ENCODE data around the gene PIK3CD. TPM values are rescaled to one million over a fixed set of nuclear protein-coding genes. Genes with fewer than 3 reads are reported as not detected.

The PIK3CD gene
- total RNA-seq, 4 donors from 2014 or later = 4.1 to 11.8 (median 7.7) TPM

- no peaks in the 10 kb centered on the region for H3K36me3 ChIP-seq
- no peaks in the 10 kb centered on the region for H3K9me3 ChIP-seq
- no peak overlapping the region for H3K4me3 ChIP-seq
- peaks cover 0 to 2% (median 2%) of the 10 kb centered on the region in 3 donors for H3K4me1 ChIP-seq
- no peak for TF ChIP-seq CTCF (IDR thresholded peaks at IDR 0.05)
- no peak for TF ChIP-seq POLR2A (IDR thresholded peaks at IDR 0.05)
- intact Hi-C loops (cut with DNase I) = no loop called here
- no peak for DNase-seq
- no peak overlapping the region for H3K27ac ChIP-seq
- WGBS, 2 donors = 74 to 88% methylated on average over 4 of the region's 4 CpGs
- H3K27me3 ChIP-seq = peaks cover 0 to 11% (median 0%) of the 10 kb centered on the region in 4 donors
Observed at GRCh38 chr1:9658199-9658598, 6.7 kb downstream of the PIK3CD start.

- no peak overlapping the region for H3K4me3 ChIP-seq
- peaks cover 0 to 2% (median 0%) of the 10 kb centered on the region in 3 donors for H3K4me1 ChIP-seq
- 36 to 51% methylated on average over 5 of the region's 5 CpGs for WGBS, 2 donors
- intact Hi-C loops (cut with DNase I) = no loop called here
- no peaks in the 10 kb centered on the region for H3K27me3 ChIP-seq
- no peak for DNase-seq
- H3K9me3 ChIP-seq = no peaks in the 10 kb centered on the region
- H3K36me3 ChIP-seq = no peaks in the 10 kb centered on the region
- H3K27ac ChIP-seq = no peak overlapping the region
- TF ChIP-seq CTCF (IDR thresholded peaks at IDR 0.05) (no peak), POLR2A (IDR thresholded peaks at IDR 0.05) (no peak)
Observed at GRCh38 chr1:9659328-9659727, 7.8 kb downstream of the PIK3CD start.

- TF ChIP-seq POLR2A (IDR thresholded peaks at IDR 0.05) (no peak), CTCF (IDR thresholded peaks at IDR 0.05) (no peak)
- H3K4me3 ChIP-seq = no peak overlapping the region
- DNase-seq = no peak
- no peaks in the 10 kb centered on the region for H3K27me3 ChIP-seq
- no peaks in the 10 kb centered on the region for H3K36me3 ChIP-seq
- H3K27ac ChIP-seq = no peak overlapping the region
- peaks cover 0 to 10% (median 2%) of the 10 kb centered on the region in 3 donors for H3K4me1 ChIP-seq
- 88 to 92% methylated on average over 6 of the region's 6 CpGs for WGBS, 2 donors
- no peaks in the 10 kb centered on the region for H3K9me3 ChIP-seq
- intact Hi-C loops (cut with DNase I) = no loop called here
Observed at GRCh38 chr1:9663257-9663656, 11.7 kb downstream of the PIK3CD start.

DNA sequence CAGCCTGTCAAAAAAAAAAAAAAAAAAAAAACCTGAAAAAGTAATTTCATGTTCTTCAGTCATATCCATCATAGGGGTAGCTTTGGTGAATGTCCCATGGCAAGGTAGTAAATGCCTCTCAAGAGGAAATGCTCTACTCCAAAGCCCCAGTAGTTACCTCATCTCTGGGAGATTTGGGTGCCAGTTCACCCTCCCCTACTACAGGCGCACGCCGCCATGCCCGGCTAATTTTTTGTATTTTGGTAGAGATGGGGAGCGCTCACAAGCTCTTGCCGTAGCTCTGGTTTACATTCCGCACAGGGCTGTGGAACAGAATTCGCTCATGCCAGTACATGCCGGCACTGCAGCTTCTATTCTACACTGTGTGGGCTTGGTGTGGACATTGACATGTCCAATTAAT lies 13.7 kb downstream of the PIK3CD start:
- H3K4me3 ChIP-seq = no peak overlapping the region
- peaks cover 0 to 10% (median 0%) of the 10 kb centered on the region in 3 donors for H3K4me1 ChIP-seq
- no peak for TF ChIP-seq CTCF (IDR thresholded peaks at IDR 0.05)
- no peak for TF ChIP-seq POLR2A (IDR thresholded peaks at IDR 0.05)
- H3K9me3 ChIP-seq = no peaks in the 10 kb centered on the region
- WGBS, 2 donors = 30 to 43% methylated on average over 8 to 9 of the region's 9 CpGs
- no peak for DNase-seq
- no peaks in the 10 kb centered on the region for H3K27me3 ChIP-seq
- intact Hi-C loops (cut with DNase I) = no loop called here
- no peaks in the 10 kb centered on the region for H3K36me3 ChIP-seq
- H3K27ac ChIP-seq = no peak overlapping the region

DNA sequence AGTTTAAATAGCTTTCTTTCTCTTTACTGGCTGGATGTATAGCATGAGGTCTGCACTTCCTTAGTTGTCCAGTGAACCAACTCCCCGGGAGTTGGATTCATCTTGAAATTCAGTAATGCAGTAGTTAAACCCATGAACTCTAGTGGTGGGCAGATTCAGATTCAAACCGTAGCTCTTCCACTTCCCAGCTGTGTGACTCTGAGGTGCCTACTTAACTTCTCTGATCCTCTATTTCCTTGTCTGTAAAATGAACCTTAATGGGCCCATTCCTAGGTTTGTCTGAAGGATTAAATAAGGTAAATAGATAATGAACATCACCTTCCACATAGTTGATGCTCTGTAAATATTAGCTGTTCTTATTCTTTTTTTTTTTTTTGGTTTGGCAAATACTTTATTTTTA lies 16.5 kb downstream of the PIK3CD start:
- 57 to 66% methylated on average over 2 of the region's 2 CpGs for WGBS, 2 donors
- H3K27me3 ChIP-seq = no peaks in the 10 kb centered on the region
- DNase-seq = no peak
- intact Hi-C loops (cut with DNase I) = no loop called here
- no peaks in the 10 kb centered on the region for H3K36me3 ChIP-seq
- peaks cover 0 to 16% (median 0%) of the 10 kb centered on the region in 3 donors for H3K4me1 ChIP-seq
- H3K9me3 ChIP-seq = no peaks in the 10 kb centered on the region
- TF ChIP-seq POLR2A (IDR thresholded peaks at IDR 0.05) = no peak
- TF ChIP-seq CTCF (IDR thresholded peaks at IDR 0.05) = no peak
- no peak overlapping the region for H3K4me3 ChIP-seq
- no peak overlapping the region for H3K27ac ChIP-seq

Measured in esophagus squamous epithelium (tissue), 5 donors.